Astrocyte of the cerebellum (primary cell): ENCODE measurements around the gene ADTRP.

Experiments
- DNase-seq: peaks from one replicate; pipeline ENCODE4 v3.0.0-alpha.2; 2011; ENCODE audit warnings: low read depth
- H3K4me3 ChIP-seq: 2 replicates; pipeline ENCODE4 v1.5.1; 2011; ENCODE audit warnings: mild to moderate bottlenecking, low read depth, low read length, moderate library complexity
- in situ Hi-C: cut with HindIII; loops from 2 replicates; pipeline ENCODE4 v1.10.0; 2017; ENCODE audit warnings: low sequenced_read_pairs
- TF ChIP-seq, protein P1 (sequence below): IDR thresholded peaks from 2 replicates; pipeline ENCODE4 v1.5.1; 2012; ENCODE audit warnings: low read length, low read depth, moderate library complexity, mild to moderate bottlenecking; ENCODE audit errors: missing control alignments

Gene ADTRP

DNA sequence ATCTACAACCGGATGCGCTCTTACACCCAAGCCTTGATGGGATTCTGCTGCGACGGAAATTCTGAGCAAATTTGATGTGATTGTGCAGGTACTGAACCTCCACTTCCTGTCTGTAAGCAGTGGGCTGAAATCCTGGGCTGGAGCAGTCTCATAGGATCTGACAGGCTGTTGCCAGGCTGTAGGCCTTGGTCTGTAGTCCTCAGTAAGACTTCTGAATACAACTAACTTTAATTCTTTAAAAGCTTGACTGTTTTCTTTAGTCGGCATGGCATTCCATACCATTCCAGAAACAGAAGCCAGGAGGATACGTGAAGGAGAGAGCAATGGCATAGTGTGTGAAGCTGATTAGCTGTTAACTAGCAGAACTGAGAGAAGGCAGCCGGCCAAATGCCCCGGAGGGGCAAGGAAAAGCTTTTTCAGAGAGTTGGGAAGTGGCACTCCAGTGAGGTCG is 68.3 kb downstream of the ADTRP start:
- H3K4me3 ChIP-seq = no peak overlapping the region
- TF ChIP-seq, protein P1, sequence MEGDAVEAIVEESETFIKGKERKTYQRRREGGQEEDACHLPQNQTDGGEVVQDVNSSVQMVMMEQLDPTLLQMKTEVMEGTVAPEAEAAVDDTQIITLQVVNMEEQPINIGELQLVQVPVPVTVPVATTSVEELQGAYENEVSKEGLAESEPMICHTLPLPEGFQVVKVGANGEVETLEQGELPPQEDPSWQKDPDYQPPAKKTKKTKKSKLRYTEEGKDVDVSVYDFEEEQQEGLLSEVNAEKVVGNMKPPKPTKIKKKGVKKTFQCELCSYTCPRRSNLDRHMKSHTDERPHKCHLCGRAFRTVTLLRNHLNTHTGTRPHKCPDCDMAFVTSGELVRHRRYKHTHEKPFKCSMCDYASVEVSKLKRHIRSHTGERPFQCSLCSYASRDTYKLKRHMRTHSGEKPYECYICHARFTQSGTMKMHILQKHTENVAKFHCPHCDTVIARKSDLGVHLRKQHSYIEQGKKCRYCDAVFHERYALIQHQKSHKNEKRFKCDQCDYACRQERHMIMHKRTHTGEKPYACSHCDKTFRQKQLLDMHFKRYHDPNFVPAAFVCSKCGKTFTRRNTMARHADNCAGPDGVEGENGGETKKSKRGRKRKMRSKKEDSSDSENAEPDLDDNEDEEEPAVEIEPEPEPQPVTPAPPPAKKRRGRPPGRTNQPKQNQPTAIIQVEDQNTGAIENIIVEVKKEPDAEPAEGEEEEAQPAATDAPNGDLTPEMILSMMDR = no peak
- in situ Hi-C loops = no loop called here
- DNase-seq = no peak

- no peak overlapping the region for H3K4me3 ChIP-seq
- in situ Hi-C loops = no loop called here
- no peak for DNase-seq
- TF ChIP-seq, protein P1 = no peak
Measured at GRCh38 chr6:11706171-11706570, 72.4 kb downstream of the ADTRP start.

DNA sequence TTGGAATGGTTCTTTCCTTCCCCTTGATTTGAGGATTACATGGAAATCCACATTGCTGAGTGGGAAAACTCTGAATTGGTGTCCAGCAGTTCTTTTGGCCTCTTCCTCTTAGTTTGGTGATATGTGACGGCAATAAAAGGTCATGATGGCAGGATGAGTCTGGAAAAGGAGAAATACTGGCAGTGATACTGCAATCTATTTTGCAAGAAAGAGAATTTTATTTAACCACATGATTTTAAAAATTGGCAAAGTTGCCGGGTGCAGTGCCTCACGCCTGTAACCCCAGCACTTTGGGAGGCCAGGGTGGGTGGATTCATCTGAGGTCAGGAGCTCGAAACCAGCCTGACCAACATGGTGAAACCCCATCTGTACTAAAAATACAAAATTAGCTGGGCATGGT is 73.1 kb downstream of the ADTRP start:
- TF ChIP-seq, protein P1 = no peak
- no peak overlapping the region for H3K4me3 ChIP-seq
- in situ Hi-C loops = no loop called here
- DNase-seq = no peak

GRCh38 chr6:11705069-11705468 is 73.5 kb downstream of the ADTRP start:
- no peak overlapping the region for H3K4me3 ChIP-seq
- in situ Hi-C loops = no loop called here
- TF ChIP-seq, protein P1 = no peak
- DNase-seq = no peak

GRCh38 chr6:11703725-11704124 is 74.9 kb downstream of the ADTRP start:
- no peak for DNase-seq
- H3K4me3 ChIP-seq = no peak overlapping the region
- TF ChIP-seq, protein P1 = no peak
- in situ Hi-C loops = no loop called here

GRCh38 chr6:11702500-11703130 is 76.0 kb downstream of the ADTRP start:
- in situ Hi-C loops = no loop called here
- TF ChIP-seq, protein P1 = no peak
- no peak for DNase-seq
- H3K4me3 ChIP-seq = no peak overlapping the region
